Parietal lobe (tissue), 1 donor: ENCODE data around the gene ATP13A4. TPM values are rescaled to one million over a fixed set of nuclear protein-coding genes. Genes with fewer than 3 reads are reported as not detected.

Experiments
- total RNA-seq: library from RNA; depleted of rRNA; stranded (reverse); fragments of >200 nt; gene quantifications from one replicate; pipeline ENCODE4 v1.2.3, GENCODE V29; 2014

ATP13A4 gene, protein sequence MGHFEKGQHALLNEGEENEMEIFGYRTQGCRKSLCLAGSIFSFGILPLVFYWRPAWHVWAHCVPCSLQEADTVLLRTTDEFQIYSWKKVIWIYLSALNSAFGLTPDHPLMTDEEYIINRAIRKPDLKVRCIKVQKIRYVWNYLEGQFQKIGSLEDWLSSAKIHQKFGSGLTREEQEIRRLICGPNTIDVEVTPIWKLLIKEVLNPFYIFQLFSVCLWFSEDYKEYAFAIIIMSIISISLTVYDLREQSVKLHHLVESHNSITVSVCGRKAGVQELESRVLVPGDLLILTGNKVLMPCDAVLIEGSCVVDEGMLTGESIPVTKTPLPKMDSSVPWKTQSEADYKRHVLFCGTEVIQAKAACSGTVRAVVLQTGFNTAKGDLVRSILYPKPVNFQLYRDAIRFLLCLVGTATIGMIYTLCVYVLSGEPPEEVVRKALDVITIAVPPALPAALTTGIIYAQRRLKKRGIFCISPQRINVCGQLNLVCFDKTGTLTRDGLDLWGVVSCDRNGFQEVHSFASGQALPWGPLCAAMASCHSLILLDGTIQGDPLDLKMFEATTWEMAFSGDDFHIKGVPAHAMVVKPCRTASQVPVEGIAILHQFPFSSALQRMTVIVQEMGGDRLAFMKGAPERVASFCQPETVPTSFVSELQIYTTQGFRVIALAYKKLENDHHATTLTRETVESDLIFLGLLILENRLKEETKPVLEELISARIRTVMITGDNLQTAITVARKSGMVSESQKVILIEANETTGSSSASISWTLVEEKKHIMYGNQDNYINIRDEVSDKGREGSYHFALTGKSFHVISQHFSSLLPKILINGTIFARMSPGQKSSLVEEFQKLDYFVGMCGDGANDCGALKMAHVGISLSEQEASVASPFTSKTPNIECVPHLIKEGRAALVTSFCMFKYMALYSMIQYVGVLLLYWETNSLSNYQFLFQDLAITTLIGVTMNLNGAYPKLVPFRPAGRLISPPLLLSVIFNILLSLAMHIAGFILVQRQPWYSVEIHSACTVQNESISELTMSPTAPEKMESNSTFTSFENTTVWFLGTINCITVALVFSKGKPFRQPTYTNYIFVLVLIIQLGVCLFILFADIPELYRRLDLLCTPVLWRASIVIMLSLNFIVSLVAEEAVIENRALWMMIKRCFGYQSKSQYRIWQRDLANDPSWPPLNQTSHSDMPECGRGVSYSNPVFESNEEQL
- 22.2 TPM for total RNA-seq

DNA sequence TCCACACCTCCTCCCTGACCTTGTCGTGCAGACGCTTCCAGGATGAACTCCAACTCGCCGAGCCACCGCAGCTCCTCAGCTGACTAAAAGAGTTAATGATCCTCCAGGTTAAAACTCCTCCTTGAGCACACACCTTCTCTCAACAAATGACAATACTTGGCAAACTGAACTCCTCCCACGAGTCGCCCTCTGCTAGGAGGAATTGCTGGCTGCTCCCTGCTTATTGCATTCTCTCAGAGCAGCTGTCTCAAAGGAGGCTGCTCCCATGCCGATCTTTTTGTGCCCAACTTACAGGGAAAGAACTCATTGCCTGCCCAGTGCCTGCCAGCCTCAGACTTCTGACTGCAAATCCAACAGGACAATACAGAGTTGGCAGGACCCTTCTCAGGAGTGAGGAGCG, at the start of gene ATP13A4:
TSS of gene ATP13A4 (minus strand) at position 85 of the 400 bp plus-strand sequence. CDS start 96 bp downstream, outside the sequence.

DNA sequence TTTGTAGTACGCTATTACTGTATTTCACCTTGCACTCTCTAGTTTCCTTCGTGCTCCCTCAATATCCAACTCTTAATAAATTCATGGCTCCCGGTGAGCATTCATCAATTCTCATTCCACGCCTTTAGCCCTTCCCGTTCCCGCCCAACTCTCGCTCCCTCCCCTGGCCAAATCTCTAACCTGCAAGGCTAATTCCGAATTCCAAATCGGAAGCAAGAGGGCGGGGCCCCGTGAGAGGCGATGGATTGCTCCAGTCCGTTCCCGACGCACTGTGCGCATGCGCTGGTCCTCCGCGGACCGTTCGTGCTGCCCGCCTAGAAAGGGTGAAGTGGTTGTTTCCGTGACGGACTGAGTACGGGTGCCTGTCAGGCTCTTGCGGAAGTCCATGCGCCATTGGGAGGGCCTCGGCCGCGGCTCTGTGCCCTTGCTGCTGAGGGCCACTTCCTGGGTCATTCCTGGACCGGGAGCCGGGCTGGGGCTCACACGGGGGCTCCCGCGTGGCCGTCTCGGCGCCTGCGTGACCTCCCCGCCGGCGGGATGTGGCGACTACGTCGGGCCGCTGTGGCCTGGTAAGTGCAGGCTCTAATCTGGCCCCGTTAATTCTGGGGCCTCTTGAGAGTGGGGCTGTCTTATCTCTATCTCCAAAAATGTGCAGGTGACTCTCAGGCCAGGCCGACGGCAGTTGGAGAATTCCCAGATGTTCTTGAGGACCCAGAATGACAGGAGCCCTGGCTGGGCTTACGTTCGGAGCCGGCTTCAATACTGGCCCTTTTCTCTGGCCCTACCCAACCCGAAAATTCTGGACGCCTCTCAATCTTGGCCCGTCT, 38.4 kb upstream of the ATP13A4 start, which contains the start of gene OPA1:
TSS of gene OPA1 (plus strand) at position 368 of the 827 bp plus-strand sequence. CDS start at position 538, 170 bp downstream.

DNA sequence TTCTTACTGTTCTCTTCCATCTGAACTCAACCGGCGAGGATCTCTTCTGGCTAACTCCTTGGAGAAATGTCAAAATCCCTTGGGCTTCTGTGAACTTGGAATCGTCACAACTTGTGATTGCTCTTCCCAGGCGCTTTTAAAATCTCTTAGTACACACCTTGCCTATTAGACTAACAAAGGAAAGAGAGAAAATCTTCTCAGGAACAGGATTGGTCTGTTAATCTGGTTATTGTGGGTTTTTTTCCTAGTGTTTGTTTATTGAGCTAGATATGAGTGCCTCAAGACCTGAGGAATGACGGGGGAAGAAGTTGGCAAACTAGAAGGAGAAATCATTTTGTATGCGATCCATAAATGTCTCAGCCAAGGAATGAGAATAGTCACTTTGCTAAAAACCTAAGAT, 176.0 kb downstream of the ATP13A4 start, which contains the start of gene ATP13A5:
TSS of gene ATP13A5 (minus strand) at position 48 of the 400 bp plus-strand sequence. CDS start at position 20, 28 bp downstream.

Other genes starting within 250 kb of the ATP13A4 start
- gene ATP13A5, start 176.1 kb downstream of the ATP13A4 start, total RNA-seq: 0.63 TPM
- gene OPA1, start 38.3 kb upstream of the ATP13A4 start, total RNA-seq: 160 TPM